Measurements from ENCODE around the gene RNF212. TPM values are rescaled to one million over a fixed set of nuclear protein-coding genes. Genes with fewer than 3 reads are reported as not detected.
"Not testable (repeated sequence)": the region's sequence is repeated elsewhere in the genome, so short reads cannot be mapped to it uniquely, and the experiment has no call there.

The RNF212 gene
- total RNA-seq, 1 donor from 2014 or later = 6.9 TPM

DNA sequence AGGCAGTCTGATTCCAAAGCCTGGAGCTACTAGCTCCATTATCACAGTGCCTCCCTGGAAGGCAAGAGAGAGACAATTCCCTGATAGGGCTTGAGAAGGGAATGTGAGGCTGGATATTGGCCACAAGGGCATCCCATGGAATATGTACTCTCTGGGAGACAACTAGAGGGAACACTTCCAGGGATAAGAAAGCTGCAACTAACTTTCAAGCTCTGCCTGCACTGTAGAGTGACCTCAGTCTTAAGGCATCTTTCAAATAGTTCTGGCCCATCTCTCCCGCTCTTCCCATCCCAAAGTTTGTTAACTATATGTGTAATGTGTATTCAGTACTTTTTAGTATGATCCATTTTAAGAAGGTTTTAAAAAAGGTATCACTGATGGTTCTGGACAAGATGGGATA is 13.1 kb upstream of the RNF212 start:
- TF ChIP-seq, protein P1, sequence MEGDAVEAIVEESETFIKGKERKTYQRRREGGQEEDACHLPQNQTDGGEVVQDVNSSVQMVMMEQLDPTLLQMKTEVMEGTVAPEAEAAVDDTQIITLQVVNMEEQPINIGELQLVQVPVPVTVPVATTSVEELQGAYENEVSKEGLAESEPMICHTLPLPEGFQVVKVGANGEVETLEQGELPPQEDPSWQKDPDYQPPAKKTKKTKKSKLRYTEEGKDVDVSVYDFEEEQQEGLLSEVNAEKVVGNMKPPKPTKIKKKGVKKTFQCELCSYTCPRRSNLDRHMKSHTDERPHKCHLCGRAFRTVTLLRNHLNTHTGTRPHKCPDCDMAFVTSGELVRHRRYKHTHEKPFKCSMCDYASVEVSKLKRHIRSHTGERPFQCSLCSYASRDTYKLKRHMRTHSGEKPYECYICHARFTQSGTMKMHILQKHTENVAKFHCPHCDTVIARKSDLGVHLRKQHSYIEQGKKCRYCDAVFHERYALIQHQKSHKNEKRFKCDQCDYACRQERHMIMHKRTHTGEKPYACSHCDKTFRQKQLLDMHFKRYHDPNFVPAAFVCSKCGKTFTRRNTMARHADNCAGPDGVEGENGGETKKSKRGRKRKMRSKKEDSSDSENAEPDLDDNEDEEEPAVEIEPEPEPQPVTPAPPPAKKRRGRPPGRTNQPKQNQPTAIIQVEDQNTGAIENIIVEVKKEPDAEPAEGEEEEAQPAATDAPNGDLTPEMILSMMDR (IDR thresholded peaks at IDR 0.05) = no peak
- H3K27ac ChIP-seq = no peak overlapping the region
- H3K4me3 ChIP-seq = no peak overlapping the region
- H3K27me3 ChIP-seq = peaks cover 11% of the 10 kb centered on the region
- H3K4me1 ChIP-seq = peaks cover 7% of the 10 kb centered on the region
- ATAC-seq = no peak
- intact Hi-C loops (cut with DNase I) = no loop called here
- H3K36me3 ChIP-seq = no peaks in the 10 kb centered on the region
- DNase-seq = no peak
- no peaks in the 10 kb centered on the region for H3K9me3 ChIP-seq

DNA sequence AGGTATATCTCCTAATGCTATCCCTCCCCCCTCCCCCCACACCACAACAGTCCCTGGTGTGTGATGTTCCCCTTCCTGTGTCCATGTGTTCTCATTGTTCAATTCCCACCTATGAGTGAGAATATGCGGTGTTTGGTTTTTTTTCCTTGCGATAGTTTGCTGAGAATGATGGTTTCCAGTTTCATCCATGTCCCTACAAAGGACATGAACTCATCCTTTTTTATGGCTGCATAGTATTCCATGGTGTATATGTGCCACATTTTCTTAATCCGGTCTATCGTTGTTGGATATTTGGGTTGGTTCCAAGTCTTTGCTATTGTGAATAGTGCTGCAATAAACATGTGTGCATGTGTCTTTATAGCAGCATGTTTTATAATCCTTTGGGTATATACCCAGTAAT is 12.1 kb upstream of the RNF212 start:
- H3K36me3 ChIP-seq; H3K4me3 ChIP-seq; ATAC-seq; intact Hi-C loops (cut with DNase I); DNase-seq; H3K4me1 ChIP-seq; H3K9me3 ChIP-seq; H3K27ac ChIP-seq: not testable (repeated sequence)
- peaks cover 11% of the 10 kb centered on the region for H3K27me3 ChIP-seq

DNA sequence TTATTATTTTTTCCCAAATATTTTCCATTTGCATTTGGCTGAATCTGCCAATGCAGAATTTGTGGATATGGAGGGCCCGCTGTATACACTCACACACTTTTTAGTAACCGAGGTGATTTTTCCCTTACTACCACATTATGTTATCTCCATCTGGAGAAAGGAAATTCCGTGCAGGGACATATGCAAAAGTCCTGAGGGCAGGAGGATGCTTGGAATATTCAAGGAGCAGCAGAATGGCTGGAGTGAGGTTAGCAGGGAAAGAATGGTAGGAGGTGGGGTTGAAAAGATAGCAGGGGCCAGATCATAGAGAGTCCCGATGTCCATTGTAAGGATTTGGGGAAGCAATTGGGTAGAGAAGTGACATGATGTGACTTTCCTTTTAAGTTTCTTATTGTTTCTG is 11.5 kb upstream of the RNF212 start:
- TF ChIP-seq, protein P1 (IDR thresholded peaks at IDR 0.05) = no peak
- H3K27ac ChIP-seq = no peak overlapping the region
- no peak overlapping the region for H3K4me3 ChIP-seq
- ATAC-seq = no peak
- H3K27me3 ChIP-seq = peaks cover 11% of the 10 kb centered on the region
- H3K4me1 ChIP-seq = no peaks in the 10 kb centered on the region
- intact Hi-C loops (cut with DNase I) = no loop called here
- H3K36me3 ChIP-seq = no peaks in the 10 kb centered on the region
- DNase-seq = no peak
- no peaks in the 10 kb centered on the region for H3K9me3 ChIP-seq

DNA sequence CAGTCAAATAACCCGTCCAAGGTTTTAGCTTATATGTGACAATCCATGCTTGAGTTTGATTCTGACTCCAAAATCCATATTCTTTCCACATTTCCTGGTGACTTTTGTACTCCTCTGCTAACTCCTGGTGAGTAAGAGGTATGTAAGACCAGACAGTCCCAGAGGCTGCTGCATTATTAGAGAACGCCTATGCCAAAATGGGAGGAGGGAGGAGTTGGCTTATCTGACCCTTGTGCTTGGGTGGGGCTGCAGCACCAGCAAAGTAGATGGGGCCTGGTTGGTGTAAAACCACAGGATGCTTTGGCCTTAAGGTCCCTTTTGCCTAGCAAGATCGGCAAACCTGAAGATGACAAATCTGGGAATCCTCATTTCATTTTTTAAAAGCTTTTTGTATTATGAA is 9.1 kb upstream of the RNF212 start:
- H3K36me3 ChIP-seq = no peaks in the 10 kb centered on the region
- no peaks in the 10 kb centered on the region for H3K4me1 ChIP-seq
- TF ChIP-seq, protein P1 (IDR thresholded peaks at IDR 0.05) = no peak
- DNase-seq (no peak), ATAC-seq (no peak)
- no peak overlapping the region for H3K27ac ChIP-seq
- peaks cover 3% of the 10 kb centered on the region for H3K27me3 ChIP-seq
- intact Hi-C loops (cut with DNase I) = no loop called here
- H3K9me3 ChIP-seq = no peaks in the 10 kb centered on the region
- no peak overlapping the region for H3K4me3 ChIP-seq

DNA sequence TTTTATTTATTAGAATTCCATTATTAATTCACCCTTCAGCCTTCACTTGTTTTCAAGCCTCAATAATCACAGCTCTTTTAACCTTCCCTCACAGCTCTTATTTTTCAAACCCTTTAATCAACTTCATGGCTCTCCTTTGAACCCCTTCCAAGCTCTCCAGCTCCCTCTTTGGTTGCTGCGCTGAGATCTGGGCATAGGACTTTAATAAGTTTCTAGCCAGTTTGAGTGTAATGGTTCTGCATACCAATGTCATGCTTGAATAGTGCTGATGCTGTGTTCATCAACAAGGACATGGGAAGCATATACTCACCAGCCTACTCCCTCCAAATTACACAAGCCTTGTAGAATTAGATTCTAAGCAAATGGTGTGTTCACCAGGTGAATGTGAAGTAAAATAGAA is 3.5 kb upstream of the RNF212 start:
- H3K9me3 ChIP-seq = no peaks in the 10 kb centered on the region
- TF ChIP-seq, protein P1 (IDR thresholded peaks at IDR 0.05) = no peak
- no peak overlapping the region for H3K27ac ChIP-seq
- H3K4me3 ChIP-seq = no peak overlapping the region
- no peak for ATAC-seq
- intact Hi-C loops (cut with DNase I) = no loop called here
- H3K4me1 ChIP-seq = no peaks in the 10 kb centered on the region
- H3K27me3 ChIP-seq = peaks cover 5% of the 10 kb centered on the region
- no peak for DNase-seq
- H3K36me3 ChIP-seq = no peaks in the 10 kb centered on the region

DNA sequence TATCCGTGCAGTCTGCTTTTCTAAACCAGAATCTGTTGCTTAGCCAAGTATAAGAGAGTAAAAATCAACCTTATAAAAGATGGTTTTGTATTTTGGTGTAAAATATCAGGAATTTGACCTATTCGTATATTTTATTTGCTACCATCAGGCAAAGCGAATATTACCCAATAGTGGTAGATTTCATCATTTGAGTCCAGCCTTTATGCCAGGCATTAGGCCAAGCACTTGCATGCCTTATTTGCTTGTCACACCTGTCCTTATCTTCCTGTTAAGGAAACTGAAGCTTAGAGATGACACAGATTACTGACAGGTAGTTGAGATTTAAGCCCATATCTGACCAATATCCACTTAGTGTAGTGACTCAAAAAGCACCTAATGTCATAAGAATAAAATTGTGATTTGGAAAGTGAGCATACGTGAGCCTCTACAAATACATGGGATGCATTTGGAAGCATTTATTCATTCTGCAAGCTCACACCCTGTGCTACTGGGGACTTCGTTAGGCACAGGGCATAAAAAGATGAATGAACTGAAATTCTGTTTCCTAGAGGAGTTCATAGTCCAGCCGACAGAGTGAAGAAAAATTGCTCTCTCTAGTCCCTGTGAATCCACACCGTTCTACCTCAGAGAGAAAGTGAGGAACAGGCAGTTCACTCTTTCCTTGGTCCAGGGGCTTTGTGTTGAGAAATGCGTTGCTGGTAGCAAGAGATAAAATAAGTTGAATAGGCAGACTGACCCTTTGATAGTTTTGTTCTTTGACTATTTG is 2.3 kb upstream of the RNF212 start:
- intact Hi-C loops (cut with DNase I) = no loop called here

More for the DNA sequence above, 2.3 kb upstream of the RNF212 start:
- DNase-seq = no peak
- no peak overlapping the region for H3K27ac ChIP-seq
- ATAC-seq = no peak
- no peak overlapping the region for H3K4me3 ChIP-seq
- H3K4me1 ChIP-seq = no peaks in the 10 kb centered on the region
- TF ChIP-seq, protein P1 (IDR thresholded peaks at IDR 0.05) = no peak
- no peaks in the 10 kb centered on the region for H3K9me3 ChIP-seq
- H3K27me3 ChIP-seq = peaks cover 5% of the 10 kb centered on the region
- H3K36me3 ChIP-seq = no peaks in the 10 kb centered on the region

All from upper lobe of right lung (tissue), 1 donor.